GM23338 (cell line): ENCODE data around the gene TNFRSF1A. TPM values are rescaled to one million over a fixed set of nuclear protein-coding genes. Genes with fewer than 3 reads are reported as not detected.

Experiments used
- ATAC-seq: fragments of 200-7000 bp; cut with Tn5 transposase; 3 replicates; pipeline ENCODE4 v1.9.1; 2020
- DNase-seq: peaks from one replicate; pipeline ENCODE4 v3.0.0-alpha.2; 2015; ENCODE audit warnings: low spot score
- H2AFZ ChIP-seq: fragments of 200-600 bp; sonication (generic); 2 replicates; pipeline ENCODE4 v1.8.0; 2016; ENCODE audit warnings: antibody characterized with exemption, mild to moderate bottlenecking, moderate library complexity
- H3F3A ChIP-seq: fragments of 200-600 bp; sonication (generic); replicated peaks from 2 replicates; pipeline ENCODE4 v1.8.0; 2017; ENCODE audit warnings: antibody characterized with exemption, mixed run types, low read depth
- H3K27ac ChIP-seq: fragments of 200-600 bp; sonication (generic); 2 replicates; pipeline ENCODE4 v1.6.1; 2016; ENCODE audit warnings: low read depth
- H3K27me3 ChIP-seq: fragments of 200-600 bp; sonication (generic); 2 replicates; pipeline ENCODE4 v1.8.0; 2016; ENCODE audit warnings: mild to moderate bottlenecking, mixed run types, moderate library complexity; ENCODE audit not compliant: insufficient read depth
- H3K36me3 ChIP-seq: fragments of 200-600 bp; sonication (generic); 2 replicates; pipeline ENCODE4 v1.8.0; 2016; ENCODE audit warnings: mild to moderate bottlenecking; ENCODE audit not compliant: insufficient read depth
- H3K4me1 ChIP-seq: fragments of 200-600 bp; sonication (generic); 2 replicates; pipeline ENCODE4 v1.8.0; 2016; ENCODE audit warnings: mild to moderate bottlenecking, moderate library complexity; ENCODE audit not compliant: insufficient read depth
- H3K4me2 ChIP-seq: fragments of 200-600 bp; sonication (generic); 2 replicates; pipeline ENCODE4 v1.7.1; 2017; ENCODE audit warnings: mixed run types
- H3K4me3 ChIP-seq: fragments of 200-600 bp; sonication (generic); 2 replicates; pipeline ENCODE4 v1.6.1; 2016; ENCODE audit warnings: mixed run types
- H3K79me2 ChIP-seq: fragments of 200-600 bp; sonication (generic); replicated peaks from 2 replicates; pipeline ENCODE4 v1.8.0; 2017; ENCODE audit warnings: mild to moderate bottlenecking; ENCODE audit not compliant: insufficient read depth
- H3K9me2 ChIP-seq: fragments of 200-600 bp; sonication (generic); 2 replicates; pipeline ENCODE4 v1.8.0; 2017; ENCODE audit not compliant: insufficient read depth
- H4K20me1 ChIP-seq: fragments of 200-600 bp; sonication (generic); replicated peaks from 2 replicates; pipeline ENCODE4 v1.8.0; 2017; ENCODE audit warnings: mild to moderate bottlenecking; ENCODE audit not compliant: insufficient read depth
- H3K27ac Mint-ChIP-seq: 2 replicates; pipeline ENCODE4 v1.8.0; 2020; ENCODE audit warnings: inconsistent platforms, mild to moderate bottlenecking, moderate library complexity, mixed read lengths
- H3K27me3 Mint-ChIP-seq: 3 replicates; pipeline ENCODE4 v1.8.0; 2022; ENCODE audit warnings: low read depth, mild to moderate bottlenecking, moderate library complexity, mixed read lengths, inconsistent platforms; ENCODE audit not compliant: insufficient read depth, poor library complexity
- H3K36me3 Mint-ChIP-seq: 3 replicates; pipeline ENCODE4 v1.8.0; 2021; ENCODE audit warnings: low read depth, mild to moderate bottlenecking, inconsistent platforms, moderate library complexity, mixed read lengths
- H3K4me1 Mint-ChIP-seq: 3 replicates; pipeline ENCODE4 v1.8.0; 2020; ENCODE audit warnings: mild to moderate bottlenecking, inconsistent platforms, mixed read lengths
- H3K4me3 Mint-ChIP-seq: 3 replicates; pipeline ENCODE4 v1.8.0; 2021; ENCODE audit warnings: moderate library complexity, mild to moderate bottlenecking, inconsistent platforms, mixed read lengths
- H3K9me3 Mint-ChIP-seq: 3 replicates; pipeline ENCODE4 v1.8.0; 2020; ENCODE audit warnings: moderate library complexity, mild to moderate bottlenecking, inconsistent platforms, mixed read lengths
- CTCF ChIP-seq, 2 experiments: fragments of 200-600 bp in 1 of 2; sonication (generic) in 1 of 2; conservative IDR thresholded peaks; 2 replicates each; pipeline versions ENCODE4 v1.5.1 to v1.6.1; 2016 to 2017; ENCODE audit warnings: antibody characterized with exemption in 2 of 2, low read depth in 2 of 2, mild to moderate bottlenecking in 2 of 2, moderate library complexity in 1 of 2
- ETS1 ChIP-seq: IDR thresholded peaks from 2 replicates; pipeline ENCODE4 v1.6.1; 2016; ENCODE audit warnings: antibody characterized with exemption
- POLR2AphosphoS5 ChIP-seq: IDR thresholded peaks from 2 replicates; pipeline ENCODE4 v1.6.1; 2016; ENCODE audit warnings: antibody characterized with exemption, low read depth
- REST ChIP-seq: IDR thresholded peaks from one replicate; pipeline ENCODE4 v1.6.1; 2018; ENCODE audit warnings: antibody characterized with exemption; ENCODE audit not compliant: unreplicated experiment
- ZNF331 ChIP-seq: fragments of 250-450 bp; sonication (Bioruptor Pico); IDR thresholded peaks from 2 replicates; pipeline ENCODE4 v1.5.0; 2020; ENCODE audit warnings: low read depth, mild to moderate bottlenecking, moderate library complexity
- ZNF462 ChIP-seq: fragments of 250-450 bp; sonication (Bioruptor Pico); IDR thresholded peaks from 2 replicates; pipeline ENCODE4 v1.5.0; 2020; ENCODE audit warnings: mild to moderate bottlenecking, moderate library complexity
- polyA plus RNA-seq: library from polyadenylated mRNA; unstranded; fragments of >200 nt; fragmentation: Nextera tagmentation; extraction: Ambion mirVana; gene quantifications from 2 replicates; pipeline ENCODE4 v1.2.1, GENCODE V29; 2016
- total RNA-seq: library from RNA; depleted of rRNA; stranded (reverse); fragments of >200 nt; shearing (Covaris generic); gene quantifications from 2 replicates; pipeline ENCODE4 v1.2.3, GENCODE V29; 2014

Gene TNFRSF1A
- total and polyA plus RNA-seq, 2 experiments from 2014 or later, result 24.3 to 43.4 TPM

GRCh38 chr12:6297170-6297569, 44.7 kb downstream of the TNFRSF1A start (continued):
- TF ChIP-seq ZNF462 (CRISPR knock-in tag) (no peak), ZNF331 (CRISPR knock-in tag) (no peak), CTCF (conservative IDR thresholded peaks at IDR 0.05; ENCODE audit: low read depth in 2 of 2) (no peak)

- no peaks in the 10 kb centered on the region for H3K79me2 ChIP-seq
- H3K9me2 ChIP-seq, result no peaks in the 10 kb centered on the region
- no peaks in the 10 kb centered on the region for H4K20me1 ChIP-seq
- no peak overlapping the region for H3K27ac ChIP-seq
- Mint-ChIP-seq H3K4me1 (peaks cover 9% of the 10 kb centered on the region), H3K9me3 (peaks cover 10% of the 10 kb centered on the region), H3K27ac (no peak overlapping the region), H3K4me3 (no peak overlapping the region; the same call in 2 of the 3 replicates), H3K36me3 (peaks cover 6% of the 10 kb centered on the region; the same call in 2 of the 3 replicates), H3K27me3 (peaks cover 8% of the 10 kb centered on the region)
- no peak overlapping the region for H2AFZ ChIP-seq
- no peak overlapping the region for H3K4me3 ChIP-seq
- peak; percentile 36 for DNase-seq
- no peak overlapping the region for H3K4me2 ChIP-seq
- ATAC-seq, result no peak
- 0 out of 2 replicates have a peak, but pooled peaks cover 3% of the 10 kb centered on the region for H3K4me1 ChIP-seq
- no peaks in the 10 kb centered on the region for H3K27me3 ChIP-seq
- H3K36me3 ChIP-seq, result no peaks in the 10 kb centered on the region
- H3F3A ChIP-seq, result no peaks in the 10 kb centered on the region; the same call in 1 of the 2 replicates
- no peak for TF ChIP-seq CTCF (conservative IDR thresholded peaks at IDR 0.05; ENCODE audit: low read depth in 2 of 2)
- TF ChIP-seq ETS1, result no peak
- no peak for TF ChIP-seq POLR2AphosphoS5
- TF ChIP-seq REST, result no peak
Observed at GRCh38 chr12:6295094-6295811, 46.6 kb downstream of the TNFRSF1A start.
